A549 (cell line): Measurements from ENCODE around the gene RPS16. TPM values are rescaled to one million over a fixed set of nuclear protein-coding genes. Genes with fewer than 3 reads are reported as not detected.
A peak's percentile ranks its signal among the peaks of the same experiment; 100 is the strongest.

Experiments used
- ATAC-seq, 2 experiments: fragments of 200-7000 bp in 1 of 2; fragments of >200 bp in 1 of 2; cut with Nextera tagmentation in 1 of 2; cut with Tn5 transposase in 1 of 2; 3 replicates each; pipeline versions ENCODE4 v1.8.0 to v1.9.1; 2018 to 2020; ENCODE audit warnings: mild to moderate bottlenecking in 1 of 2, moderate library complexity in 1 of 2
- CTCF ChIA-PET: fragments of 300-600 bp; sonication (Branson Sonifier 250); formaldehyde crosslinking; extraction: SDS; loops from one replicate; lab custom pipeline; 2021; ENCODE audit warnings: antibody characterized with exemption, inconsistent platforms; lab: Yijun Ruan, JAX
- POLR2A ChIA-PET: fragments of 350-600 bp; formaldehyde crosslinking; extraction: SDS; loops from one replicate; lab custom pipeline; 2021; ENCODE audit warnings: antibody characterized with exemption, inconsistent platforms; lab: Yijun Ruan, JAX
- DNase-seq, 2 experiments: peaks; one replicate each; pipeline versions ENCODE4 v3.0.0 to v3.0.0-alpha.2; 2011 to 2016; ENCODE audit warnings: low read depth in 1 of 2, low spot score in 1 of 2
- FAIRE-seq: peaks from 2 replicates; lab custom pipeline; 2011; peaks lifted over from hg19 to GRCh38; lab: Jason Lieb, UNC
- H3K27ac ChIP-seq, 2 experiments: fragments of >200 bp; sonication (Bioruptor Twin); formaldehyde crosslinking; 3 replicates each; pipeline ENCODE4 v1.5.1; 2016 to 2017
- H3K4me1 ChIP-seq: fragments of >200 bp; sonication (Bioruptor Twin); formaldehyde crosslinking; 3 replicates; pipeline ENCODE4 v1.6.1; 2016
- H3K4me2 ChIP-seq: fragments of >200 bp; sonication (Bioruptor Twin); formaldehyde crosslinking; 3 replicates; pipeline ENCODE4 v1.6.1; 2016
- H3K4me3 ChIP-seq: fragments of >200 bp; sonication (Bioruptor Twin); formaldehyde crosslinking; 3 replicates; pipeline ENCODE4 v1.5.1; 2016
- H3K9me3 ChIP-seq: fragments of >200 bp; sonication (Bioruptor Twin); formaldehyde crosslinking; 3 replicates; pipeline ENCODE4 v1.6.1; 2016
- CBX8 ChIP-seq: fragments of 200-600 bp; sonication (generic); IDR thresholded peaks from 2 replicates; pipeline ENCODE4 v1.6.1; 2016
- CEBPB ChIP-seq, 2 experiments: fragments of >200 bp in 1 of 2; sonication (Bioruptor Twin) in 1 of 2; formaldehyde crosslinking in 1 of 2; IDR thresholded peaks; 2 replicates each; pipeline ENCODE4 v1.6.1; 2012 to 2016
- CHD2 ChIP-seq: fragments of 150-350 bp; IDR thresholded peaks from 2 replicates; pipeline ENCODE4 v1.6.1; 2014; ENCODE audit warnings: low read length; ENCODE audit not compliant: partially characterized antibody
- CHD4 ChIP-seq: fragments of 200-600 bp; sonication (generic); IDR thresholded peaks from 2 replicates; pipeline ENCODE4 v1.6.1; 2016; ENCODE audit warnings: antibody characterized with exemption, mild to moderate bottlenecking, borderline replicate concordance
- EHF ChIP-seq: fragments of 250-450 bp; sonication (Bioruptor Pico); IDR thresholded peaks from 2 replicates; pipeline ENCODE4 v1.5.0; 2020; ENCODE audit warnings: mild to moderate bottlenecking
- FOSB ChIP-seq: fragments of 250-450 bp; sonication (Bioruptor Pico); IDR thresholded peaks from 2 replicates; pipeline ENCODE4 v1.5.0; 2020; ENCODE audit warnings: mild to moderate bottlenecking, moderate library complexity
- FOXS1 ChIP-seq: fragments of 250-450 bp; sonication (Bioruptor Pico); IDR thresholded peaks from 2 replicates; pipeline ENCODE4 v1.5.0; 2020; ENCODE audit warnings: mild to moderate bottlenecking, moderate library complexity
- GATA3 ChIP-seq: IDR thresholded peaks from 2 replicates; pipeline ENCODE4 v1.6.1; 2012; ENCODE audit warnings: borderline replicate concordance
- JUN ChIP-seq, 2 experiments: fragments of >200 bp; sonication (Bioruptor Twin); formaldehyde crosslinking; IDR thresholded peaks; 2 replicates in 1 of 2; 3 replicates in 1 of 2; pipeline ENCODE4 v1.6.1; 2016 to 2017
- KDM1A ChIP-seq: fragments of 200-600 bp; sonication (generic); IDR thresholded peaks from 2 replicates; pipeline ENCODE4 v1.6.1; 2016; ENCODE audit warnings: low read depth, mild to moderate bottlenecking
- MAZ ChIP-seq: fragments of 150-350 bp; IDR thresholded peaks from 2 replicates; pipeline ENCODE4 v1.6.1; 2014; ENCODE audit warnings: antibody characterized with exemption, low read depth, low read length, borderline replicate concordance
- POLR2A ChIP-seq: IDR thresholded peaks from 2 replicates; pipeline ENCODE4 v1.6.1; 2012; ENCODE audit warnings: mild to moderate bottlenecking, low read length
- POLR2AphosphoS2 ChIP-seq: conservative IDR thresholded peaks from 2 replicates; pipeline ENCODE4 v1.6.1; 2012; ENCODE audit warnings: low read length, improper control_type of control experiment, inconsistent platforms
- RCOR1 ChIP-seq: fragments of 150-350 bp; IDR thresholded peaks from 2 replicates; pipeline ENCODE4 v1.6.1; 2014; ENCODE audit warnings: antibody characterized with exemption, low read length, low read depth
- RFX5 ChIP-seq: fragments of 450-650 bp; IDR thresholded peaks from 2 replicates; pipeline ENCODE4 v1.7.1; 2014; ENCODE audit warnings: antibody characterized with exemption, mild to moderate bottlenecking, moderate library complexity
- RNF2 ChIP-seq: fragments of 200-600 bp; sonication (generic); IDR thresholded peaks from 2 replicates; pipeline ENCODE4 v1.6.1; 2016; ENCODE audit warnings: low read depth, mild to moderate bottlenecking, antibody characterized with exemption, moderate library complexity, borderline replicate concordance
- TP53 ChIP-seq: fragments of 250-450 bp; sonication (Bioruptor Pico); IDR thresholded peaks from 2 replicates; pipeline ENCODE4 v1.5.0; 2021; ENCODE audit warnings: mild to moderate bottlenecking, moderate library complexity
- ZFP36 ChIP-seq: fragments of 450-650 bp; IDR thresholded peaks from 2 replicates; pipeline ENCODE4 v1.6.1; 2014; ENCODE audit warnings: borderline replicate concordance; ENCODE audit not compliant: partially characterized antibody
- ZSCAN20 ChIP-seq: fragments of 250-450 bp; sonication (Bioruptor Pico); IDR thresholded peaks from 2 replicates; pipeline ENCODE4 v1.8.0; 2022; ENCODE audit warnings: mild to moderate bottlenecking, moderate library complexity
- WGBS: methylation state at CpG from one replicate; pipeline ENCODE4 v1.1.6; 2017; ENCODE audit errors: missing lambda C conversion rate; 5-methylcytosine and 5-hydroxymethylcytosine counted together
- polyA plus RNA-seq, 4 experiments: library from polyadenylated mRNA; depleted of rRNA in 3 of 4; stranded (reverse); fragments of >200 nt; fragmentation: RNase III in 1 of 4; extraction: RNeasy Plus Mini Kit Qiagen cat#74134 plus additional on column Dnase treatment in 1 of 4; gene quantifications; 2 replicates in 3 of 4; 3 replicates in 1 of 4; pipeline ENCODE4 v1.2.3, GENCODE V29; 2011 to 2017
- TF ChIP-seq, protein P1 (sequence below): fragments of 250-450 bp; sonication (Bioruptor Pico); IDR thresholded peaks from 2 replicates; pipeline ENCODE4 v1.5.0; 2021; ENCODE audit warnings: mild to moderate bottlenecking, moderate library complexity, borderline replicate concordance
- TF ChIP-seq, protein P2 (sequence below): IDR thresholded peaks from 2 replicates; pipeline ENCODE4 v1.6.1; 2012
- TF ChIP-seq, protein P3 (sequence below): fragments of >200 bp; sonication (Bioruptor Twin); formaldehyde crosslinking; IDR thresholded peaks from 2 replicates; pipeline ENCODE4 v1.6.1; 2016
- TF ChIP-seq, protein P4 (sequence below): IDR thresholded peaks from 2 replicates; pipeline ENCODE4 v1.6.1; 2012
- TF ChIP-seq, protein P5 (sequence below): fragments of 150-350 bp; IDR thresholded peaks from 2 replicates; pipeline ENCODE4 v1.6.1; 2014; ENCODE audit warnings: low read depth, mild to moderate bottlenecking, low read length
- TF ChIP-seq, protein P6 (sequence below): fragments of >200 bp; sonication (Bioruptor Twin); formaldehyde crosslinking; IDR thresholded peaks from 3 replicates; pipeline ENCODE4 v1.6.1; 2016

The RPS16 gene
- polyA plus RNA-seq, 2 of the 4 experiments (the other 2 are of a cell fraction), result 4,348 to 4,855 TPM

DNA sequence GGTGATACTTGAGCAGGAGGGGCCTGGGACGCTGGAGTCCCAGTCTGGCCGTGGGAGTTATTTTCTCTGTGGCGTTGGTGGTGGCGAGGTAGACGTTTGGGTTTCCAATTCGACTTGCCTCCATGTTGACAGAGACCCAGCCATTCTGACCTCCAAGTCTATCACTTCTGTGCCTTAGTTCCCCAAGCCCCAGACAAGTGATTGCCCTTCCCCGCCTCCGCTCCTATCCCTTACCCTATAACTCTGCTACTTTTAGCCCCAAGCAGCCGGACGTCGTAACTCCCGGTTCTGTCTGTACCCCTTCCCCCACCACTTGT is 45.4 kb upstream of the RPS16 start:
- no peak for FAIRE-seq

DNA sequence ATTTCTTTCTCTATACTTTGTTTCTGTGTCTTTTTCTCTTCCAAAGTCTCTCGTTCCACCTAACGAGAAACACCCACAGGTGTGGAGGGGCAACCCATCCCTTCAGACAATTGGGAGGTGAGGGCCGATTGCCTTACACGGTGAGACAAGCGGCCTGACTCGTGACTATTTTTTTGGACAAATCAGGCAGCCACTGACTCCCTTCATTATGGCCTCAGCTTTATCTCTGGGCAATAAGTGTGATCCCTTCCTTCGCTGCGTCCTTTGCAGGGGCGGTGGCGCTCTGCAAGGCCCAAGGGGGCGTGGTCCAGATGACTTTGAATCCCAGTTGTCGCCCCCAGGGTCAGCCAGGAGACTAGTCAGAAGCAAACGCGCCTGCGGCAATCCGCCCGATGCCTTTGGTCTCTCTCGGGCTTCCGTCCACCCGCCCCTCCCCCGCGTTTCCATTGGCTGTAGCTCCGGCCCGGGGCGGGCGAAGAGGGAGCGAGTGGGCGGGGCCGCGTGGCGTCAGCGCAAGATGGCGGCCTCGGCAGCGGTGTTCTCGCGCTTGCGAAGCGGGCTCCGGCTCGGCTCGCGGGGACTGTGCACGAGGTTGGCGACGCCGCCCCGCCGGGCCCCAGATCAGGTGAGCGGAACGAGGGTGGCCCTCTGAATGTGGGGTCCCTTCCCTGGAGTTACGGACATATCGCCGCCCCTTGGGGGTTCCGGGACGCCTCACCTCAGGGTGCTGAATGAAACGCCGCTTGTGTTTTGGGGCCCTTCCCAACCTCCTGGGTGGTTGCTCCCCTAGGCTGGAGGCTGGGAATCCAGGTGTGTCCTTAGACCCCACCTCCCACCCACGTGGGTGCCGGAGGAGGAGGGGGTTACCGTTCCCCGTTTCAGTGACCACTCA is 44.8 kb upstream of the RPS16 start, which contains the start of gene TIMM50:
Gene TIMM50 (plus strand): TSS at position 502 of the 892 bp plus-strand sequence. CDS start 16 bp downstream, at position 518.
- ATAC-seq, result peak; percentile 91 to 96
- ChIA-PET CTCF (interaction anchor here (0.8 to 8.8 kb wide), 10 partner anchors 10 to 69 kb away, joined by 3 to 108 read pairs (median 6); partner anchors contain the start of genes DLL3, EID2B and PLEKHG2), POLR2A (interaction anchor here (0.5 to 1.2 kb wide), 28 partner anchors 10 to 904 kb away, joined by 3 to 30 read pairs (median 4); partner anchors contain the start of genes DLL3, DYRK1B, EID2B and MED29)
- Histone ChIP-seq H3K4me2 (peak within 1 kb of the TSS; percentile 85), H3K4me1 (peaks cover 15% of the 10 kb centered on the region), H3K4me3 (peak within 1 kb of the TSS; percentile 70), H3K27ac (peak within 1 kb of the TSS; percentile 86 to 92), H3K9me3 (no peaks in the 10 kb centered on the region)
- 5% methylated on average over 55 of the region's 62 CpGs for WGBS
- peak; percentile 97 for DNase-seq
- FAIRE-seq, result peak; percentile 96
- TF ChIP-seq RNF2 (no peak; the same call in 1 of the 2 replicates), RCOR1 (no peak), EHF (CRISPR knock-in tag) (peak; percentile 73; the same call in 1 of the 2 replicates), ZFP36 (no peak), KDM1A (no peak), CBX8 (no peak), CHD2 (peak; percentile 62), POLR2A (peak; percentile 93), POLR2AphosphoS2 (no peak), JUN (IDR thresholded peaks at IDR 0.05) (peak; percentile 74 to 98), FOXS1 (no peak), CHD4 (no peak), ZSCAN20 (no peak), RFX5 (peak; percentile 71)
- TF ChIP-seq, protein P1, sequence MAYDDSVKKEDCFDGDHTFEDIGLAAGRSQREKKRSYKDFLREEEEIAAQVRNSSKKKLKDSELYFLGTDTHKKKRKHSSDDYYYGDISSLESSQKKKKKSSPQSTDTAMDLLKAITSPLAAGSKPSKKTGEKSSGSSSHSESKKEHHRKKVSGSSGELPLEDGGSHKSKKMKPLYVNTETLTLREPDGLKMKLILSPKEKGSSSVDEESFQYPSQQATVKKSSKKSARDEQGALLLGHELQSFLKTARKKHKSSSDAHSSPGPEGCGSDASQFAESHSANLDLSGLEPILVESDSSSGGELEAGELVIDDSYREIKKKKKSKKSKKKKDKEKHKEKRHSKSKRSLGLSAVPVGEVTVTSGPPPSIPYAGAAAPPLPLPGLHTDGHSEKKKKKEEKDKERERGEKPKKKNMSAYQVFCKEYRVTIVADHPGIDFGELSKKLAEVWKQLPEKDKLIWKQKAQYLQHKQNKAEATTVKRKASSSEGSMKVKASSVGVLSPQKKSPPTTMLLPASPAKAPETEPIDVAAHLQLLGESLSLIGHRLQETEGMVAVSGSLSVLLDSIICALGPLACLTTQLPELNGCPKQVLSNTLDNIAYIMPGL, result no peak; the same call in 1 of the 2 replicates
- TF ChIP-seq, protein P2, sequence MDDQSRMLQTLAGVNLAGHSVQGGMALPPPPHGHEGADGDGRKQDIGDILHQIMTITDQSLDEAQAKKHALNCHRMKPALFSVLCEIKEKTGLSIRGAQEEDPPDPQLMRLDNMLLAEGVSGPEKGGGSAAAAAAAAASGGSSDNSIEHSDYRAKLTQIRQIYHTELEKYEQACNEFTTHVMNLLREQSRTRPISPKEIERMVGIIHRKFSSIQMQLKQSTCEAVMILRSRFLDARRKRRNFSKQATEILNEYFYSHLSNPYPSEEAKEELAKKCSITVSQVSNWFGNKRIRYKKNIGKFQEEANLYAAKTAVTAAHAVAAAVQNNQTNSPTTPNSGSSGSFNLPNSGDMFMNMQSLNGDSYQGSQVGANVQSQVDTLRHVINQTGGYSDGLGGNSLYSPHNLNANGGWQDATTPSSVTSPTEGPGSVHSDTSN, result peak; percentile 74
- TF ChIP-seq, protein P3, sequence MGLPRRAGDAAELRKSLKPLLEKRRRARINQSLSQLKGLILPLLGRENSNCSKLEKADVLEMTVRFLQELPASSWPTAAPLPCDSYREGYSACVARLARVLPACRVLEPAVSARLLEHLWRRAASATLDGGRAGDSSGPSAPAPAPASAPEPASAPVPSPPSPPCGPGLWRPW, result no peak
- TF ChIP-seq, protein P4, sequence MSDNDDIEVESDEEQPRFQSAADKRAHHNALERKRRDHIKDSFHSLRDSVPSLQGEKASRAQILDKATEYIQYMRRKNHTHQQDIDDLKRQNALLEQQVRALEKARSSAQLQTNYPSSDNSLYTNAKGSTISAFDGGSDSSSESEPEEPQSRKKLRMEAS, result peak; percentile 98
- TF ChIP-seq, protein P5, sequence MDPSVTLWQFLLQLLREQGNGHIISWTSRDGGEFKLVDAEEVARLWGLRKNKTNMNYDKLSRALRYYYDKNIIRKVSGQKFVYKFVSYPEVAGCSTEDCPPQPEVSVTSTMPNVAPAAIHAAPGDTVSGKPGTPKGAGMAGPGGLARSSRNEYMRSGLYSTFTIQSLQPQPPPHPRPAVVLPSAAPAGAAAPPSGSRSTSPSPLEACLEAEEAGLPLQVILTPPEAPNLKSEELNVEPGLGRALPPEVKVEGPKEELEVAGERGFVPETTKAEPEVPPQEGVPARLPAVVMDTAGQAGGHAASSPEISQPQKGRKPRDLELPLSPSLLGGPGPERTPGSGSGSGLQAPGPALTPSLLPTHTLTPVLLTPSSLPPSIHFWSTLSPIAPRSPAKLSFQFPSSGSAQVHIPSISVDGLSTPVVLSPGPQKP, result no peak

More for the DNA sequence above, 45.4 kb upstream of the RPS16 start:
- Histone ChIP-seq H3K4me3 (peak overlapping the region; percentile 70), H3K4me1 (peaks cover 15% of the 10 kb centered on the region), H3K4me2 (peak overlapping the region; percentile 85), H3K27ac (peak overlapping the region; percentile 86 to 92), H3K9me3 (no peaks in the 10 kb centered on the region)
- ATAC-seq, result peak; percentile 9 to 25; a peak in 5 of 6 replicates
- no peak for DNase-seq
- POLR2A ChIA-PET, result interaction anchor here (0.6 to 1.2 kb wide), 22 partner anchors 9 to 703 kb away, joined by 3 to 30 read pairs (median 4); partner anchors contain the start of genes EID2B, MED29, PAF1 and RPS16
- CTCF ChIA-PET, result interaction anchor here (0.7 to 8.8 kb wide), 10 partner anchors 11 to 69 kb away, joined by 3 to 108 read pairs (median 6); partner anchors contain the start of genes DLL3, EID2B and PLEKHG2
- TF ChIP-seq, protein P4, result no peak
- TF ChIP-seq, protein P6, sequence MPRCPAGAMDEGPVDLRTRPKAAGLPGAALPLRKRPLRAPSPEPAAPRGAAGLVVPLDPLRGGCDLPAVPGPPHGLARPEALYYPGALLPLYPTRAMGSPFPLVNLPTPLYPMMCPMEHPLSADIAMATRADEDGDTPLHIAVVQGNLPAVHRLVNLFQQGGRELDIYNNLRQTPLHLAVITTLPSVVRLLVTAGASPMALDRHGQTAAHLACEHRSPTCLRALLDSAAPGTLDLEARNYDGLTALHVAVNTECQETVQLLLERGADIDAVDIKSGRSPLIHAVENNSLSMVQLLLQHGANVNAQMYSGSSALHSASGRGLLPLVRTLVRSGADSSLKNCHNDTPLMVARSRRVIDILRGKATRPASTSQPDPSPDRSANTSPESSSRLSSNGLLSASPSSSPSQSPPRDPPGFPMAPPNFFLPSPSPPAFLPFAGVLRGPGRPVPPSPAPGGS, result no peak
- no peak for TF ChIP-seq TP53 (CRISPR knock-in tag)
- TF ChIP-seq GATA3, result no peak
- TF ChIP-seq, protein P5, result no peak
- TF ChIP-seq CEBPB (IDR thresholded peaks at IDR 0.05), result no peak
- TF ChIP-seq CBX8, result no peak
- no peak for TF ChIP-seq MAZ
- no peak for TF ChIP-seq FOSB (CRISPR knock-in tag)
- under 1% methylated on average over 12 of the region's 12 CpGs for WGBS
